WI38 (cell line): ENCODE results near the gene KRT14.
"Not testable (repeated sequence)": the region's sequence is repeated elsewhere in the genome, so short reads cannot be mapped to it uniquely, and the experiment has no call there.

Source experiments
- H3K4me3 ChIP-seq: 2 replicates; pipeline ENCODE4 v1.5.1; 2011; ENCODE audit warnings: low read depth, mild to moderate bottlenecking, control low read depth, low read length
- CTCF ChIP-seq: IDR thresholded peaks from 2 replicates; pipeline ENCODE4 v1.5.1; 2012; ENCODE audit warnings: low read depth, mild to moderate bottlenecking, control low read depth, low read length

The KRT14 gene

DNA sequence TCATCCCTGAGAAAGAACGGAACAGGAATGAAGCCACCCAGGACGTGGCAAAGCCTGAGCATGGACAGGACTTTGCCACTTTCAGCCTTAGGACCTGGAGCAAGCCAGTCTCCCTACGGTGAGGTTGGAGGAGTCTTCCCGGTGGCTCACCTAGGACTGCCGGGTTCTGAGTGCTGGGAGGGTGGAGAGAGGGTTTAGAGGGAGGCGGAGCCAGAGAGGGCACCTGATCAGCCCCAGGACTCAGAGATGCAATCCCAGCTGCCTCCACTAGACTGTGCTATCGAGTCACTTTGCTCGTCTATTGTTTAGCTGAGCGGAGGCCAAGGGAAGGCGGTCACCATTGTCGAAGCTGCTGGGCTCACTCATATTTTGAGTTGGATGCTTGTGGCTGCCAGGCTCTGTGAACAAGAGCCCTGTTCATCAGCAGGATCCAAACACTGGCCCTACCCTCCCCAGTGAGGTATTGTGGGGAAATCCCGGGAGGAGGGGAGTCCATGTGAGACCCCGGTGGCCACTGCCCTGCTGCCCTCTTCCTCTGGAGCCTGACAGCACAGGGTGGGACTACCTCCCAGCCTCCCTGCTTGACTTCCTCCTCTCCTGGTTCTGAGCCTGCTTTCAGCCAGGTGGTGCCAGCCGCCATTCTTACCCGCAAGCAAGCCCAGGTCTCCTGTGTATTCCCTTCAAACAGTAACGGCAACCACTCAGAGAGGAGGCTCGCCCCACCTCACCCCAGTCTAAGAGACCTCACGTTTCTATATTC, 7.0 kb downstream of the KRT14 start:
- H3K4me3 ChIP-seq = no peak overlapping the region

DNA sequence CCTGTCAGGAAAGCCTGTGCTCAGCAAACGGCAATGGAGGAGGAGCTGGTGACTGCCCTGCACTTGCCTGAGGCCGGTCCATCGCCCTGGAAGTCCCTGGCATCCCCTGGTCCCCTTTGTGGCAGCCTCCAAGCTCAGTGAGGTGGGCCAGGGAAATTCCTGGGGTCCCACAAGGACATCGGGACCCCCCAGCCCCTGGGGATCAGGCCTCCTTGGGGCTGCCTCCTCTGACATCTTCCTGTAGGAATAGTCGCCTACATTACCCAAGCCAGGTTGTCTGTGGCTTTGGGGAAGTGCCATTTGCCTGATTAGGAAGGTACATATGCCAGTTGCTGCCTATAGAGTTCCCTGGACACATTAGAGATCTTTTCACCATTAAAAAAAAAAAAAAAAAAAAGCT, 7.7 kb downstream of the KRT14 start:
- TF ChIP-seq CTCF = no peak

More for the DNA sequence above, 7.0 kb downstream of the KRT14 start:
- peak; percentile 91 for TF ChIP-seq CTCF

GRCh38 chr17:41578538-41578937, 8.2 kb downstream of the KRT14 start:
- no peak for TF ChIP-seq CTCF
- no peak overlapping the region for H3K4me3 ChIP-seq

More for the DNA sequence above, 7.7 kb downstream of the KRT14 start:
- H3K4me3 ChIP-seq = no peak overlapping the region

DNA sequence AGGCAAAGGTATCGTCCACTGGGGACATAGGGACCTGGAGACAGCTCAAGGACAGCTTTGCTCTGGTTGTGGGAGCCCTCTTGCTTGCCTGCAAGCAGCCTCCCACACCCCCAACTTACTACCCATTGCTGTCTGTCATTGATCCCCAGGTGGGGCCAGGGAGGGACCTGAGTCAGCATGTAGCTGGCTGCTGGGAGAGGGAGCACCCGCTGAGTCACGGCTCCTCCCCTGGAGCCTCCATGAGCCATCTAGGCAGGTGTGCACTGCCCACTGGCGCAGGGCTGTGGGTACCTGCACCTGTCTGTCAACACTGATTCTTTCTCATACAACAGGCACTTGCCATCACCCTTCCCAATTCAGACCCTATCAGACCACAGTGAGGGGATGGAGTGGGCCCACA, 10.0 kb downstream of the KRT14 start:
- H3K4me3 ChIP-seq = not testable (repeated sequence)

DNA sequence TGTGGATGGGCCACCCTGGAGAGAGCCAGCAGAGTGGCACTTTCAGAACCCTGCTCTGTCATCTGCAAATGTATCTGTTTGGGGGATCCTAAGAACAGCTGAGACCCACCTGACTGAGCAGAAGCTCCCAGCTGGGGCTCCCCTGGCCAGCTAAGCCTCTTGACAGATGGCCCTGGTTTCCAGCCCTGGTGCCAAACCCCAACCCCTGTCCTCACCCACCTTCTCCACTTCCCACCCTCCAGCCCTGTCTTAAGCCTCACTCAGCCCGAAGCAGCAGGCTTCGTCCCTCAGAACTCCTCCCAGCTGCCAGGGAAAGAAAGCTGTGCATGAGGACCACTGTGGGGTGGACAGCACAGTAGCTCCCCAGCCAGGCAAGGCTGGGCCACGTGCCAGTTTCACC, 11.4 kb downstream of the KRT14 start:
- no peak overlapping the region for H3K4me3 ChIP-seq
- no peak for TF ChIP-seq CTCF

DNA sequence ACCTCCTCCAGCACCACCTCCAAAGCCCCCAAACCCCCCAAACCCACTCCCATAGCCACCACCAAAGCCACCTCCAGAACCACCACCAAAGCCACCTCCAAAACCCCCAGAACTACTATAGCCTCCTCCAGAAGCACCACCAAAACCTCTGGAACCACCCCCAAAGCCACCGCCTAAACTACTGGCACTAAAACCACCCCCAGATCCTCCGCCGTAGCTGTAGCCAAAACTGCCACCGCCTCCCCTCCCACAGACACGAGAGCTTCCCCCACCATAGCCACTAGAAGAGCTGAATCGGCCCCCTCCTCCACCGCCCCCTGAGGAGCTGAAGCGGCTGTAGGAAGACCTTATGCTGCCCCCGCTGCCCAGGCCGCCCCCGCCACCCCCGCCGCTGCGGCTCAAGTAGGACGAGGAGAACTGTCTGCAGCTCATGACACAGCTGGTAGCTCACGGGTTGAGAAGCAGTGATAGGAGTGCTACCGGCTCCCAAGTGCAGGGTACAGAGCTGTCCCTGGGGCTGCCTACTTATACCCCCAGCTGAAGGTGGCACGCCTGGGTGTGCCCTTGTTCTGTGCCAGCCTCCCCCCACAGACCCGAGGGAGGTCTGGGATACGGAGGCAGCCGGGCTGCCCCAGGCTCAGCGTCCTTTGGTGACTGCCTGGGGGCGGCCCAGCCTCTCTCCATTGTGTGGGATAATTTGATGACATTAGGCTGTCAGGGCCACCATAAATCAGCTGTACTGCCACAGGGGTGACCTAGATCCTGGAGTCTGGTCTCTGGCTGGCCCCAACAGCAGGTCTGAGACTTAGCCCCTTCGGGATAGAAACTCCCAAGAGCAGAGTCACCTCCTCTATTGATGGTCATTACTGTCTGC, 14.9 kb downstream of the KRT14 start, which contains the start of gene KRT9:
KRT9 (minus strand) TSS at position 499 of the 874 bp plus-strand sequence; CDS start at position 432, 67 bp downstream.
- no peak for TF ChIP-seq CTCF
- H3K4me3 ChIP-seq = no peak within 1 kb of the TSS

GRCh38 chr17:41567317-41567716, 19.4 kb downstream of the KRT14 start:
- no peak for TF ChIP-seq CTCF
- H3K4me3 ChIP-seq = no peak overlapping the region
